Esophagus muscularis mucosa (tissue), 4 donors: Measurements from ENCODE around the gene CROCC. TPM values are rescaled to one million over a fixed set of nuclear protein-coding genes. Genes with fewer than 3 reads are reported as not detected.

ENCODE experiments used
- DNase-seq: peaks from one replicate; pipeline ENCODE4 v3.0.0-alpha.2; 2017; ENCODE audit errors: extremely low spot score
- H3K27ac ChIP-seq, 4 donors: fragments of 200-600 bp; sonication (generic); replicated peaks in 1 of 4; 1 replicate in 3 of 4; 2 replicates in 1 of 4; pipeline ENCODE4 v1.5.1; 2016 to 2019; ENCODE audit warnings: mild to moderate bottlenecking in 1 of 4
- H3K27me3 ChIP-seq, 4 donors: fragments of 200-600 bp; sonication (generic); one replicate each; pipeline versions ENCODE4 v1.5.1 to v1.6.0; 2016 to 2019
- H3K36me3 ChIP-seq, 4 donors: fragments of 200-600 bp; sonication (generic); one replicate each; pipeline ENCODE4 v1.5.1; 2016 to 2019
- H3K4me1 ChIP-seq, 4 donors: fragments of 200-600 bp; sonication (generic); one replicate each; pipeline ENCODE4 v1.5.1; 2016 to 2019
- H3K4me3 ChIP-seq, 4 donors: fragments of 200-600 bp; sonication (generic); 1 replicate in 2 of 4; 2 replicates in 2 of 4; pipeline ENCODE4 v1.5.1; 2016 to 2019; ENCODE audit warnings: mild to moderate bottlenecking in 4 of 4, moderate library complexity in 1 of 4
- H3K9me3 ChIP-seq, 4 donors: fragments of 200-600 bp; sonication (generic); 1 replicate in 3 of 4; 2 replicates in 1 of 4; pipeline ENCODE4 v1.5.1; 2016 to 2019
- EP300 ChIP-seq: sonication (generic); formaldehyde crosslinking; IDR thresholded peaks from one replicate; pipeline ENCODE4 v1.6.1; 2017; ENCODE audit warnings: antibody characterized with exemption
- POLR2A ChIP-seq: fragments of 450-650 bp; IDR thresholded peaks from one replicate; pipeline ENCODE4 v1.6.1; 2017; ENCODE audit warnings: antibody characterized with exemption, moderate library complexity, mild to moderate bottlenecking, low read depth
- POLR2AphosphoS5 ChIP-seq, 2 donors: sonication (generic); formaldehyde crosslinking; IDR thresholded peaks; one replicate each; pipeline ENCODE4 v1.6.1; 2017; ENCODE audit warnings: antibody characterized with exemption in 2 of 2
- WGBS: methylation state at CpG from one replicate; pipeline ENCODE4 v1.1.5; 2018; 5-methylcytosine and 5-hydroxymethylcytosine counted together
- intact Hi-C: fragments of 100-400 bp; cut with DNase I; formaldehyde crosslinking; loops from one replicate; pipeline ENCODE4 v1.15.1; 2023
- total RNA-seq, 4 donors: library from RNA; depleted of rRNA; stranded (reverse); fragments of >200 nt; gene quantifications; one replicate each; pipeline versions ENCODE4 v1.1.0 to v1.2.1, GENCODE V29; 2016
- TF ChIP-seq, protein P1 (sequence below), 3 experiments: fragments of 200-600 bp in 2 of 3; fragments of 450-650 bp in 1 of 3; sonication (generic) in 2 of 3; IDR thresholded peaks; one replicate each; pipeline ENCODE4 v1.5.1; 2017 to 2019; ENCODE audit warnings: antibody characterized with exemption in 3 of 3, mild to moderate bottlenecking in 2 of 3, moderate library complexity in 1 of 3

CROCC gene
- total RNA-seq, 4 donors from 2014 or later: 17.6 to 36.3 (median 23.0) TPM

- intact Hi-C loops: no loop called here
- Histone ChIP-seq H3K4me3 (peak overlapping the region in 1 of 4 donors; percentile 63), H3K9me3 (peaks cover 0 to 11% (median 0%) of the 10 kb centered on the region in 4 donors), H3K36me3 (no peaks in the 10 kb centered on the region), H3K4me1 (peaks cover 0 to 32% (median 29%) of the 10 kb centered on the region in 4 donors), H3K27me3 (no peaks in the 10 kb centered on the region), H3K27ac (peak overlapping the region; percentile 89 to 98 (median 94))
- TF ChIP-seq POLR2AphosphoS5 (IDR thresholded peaks at IDR 0.05): peak in 1 of 2 donors; percentile 11
- TF ChIP-seq, protein P1, sequence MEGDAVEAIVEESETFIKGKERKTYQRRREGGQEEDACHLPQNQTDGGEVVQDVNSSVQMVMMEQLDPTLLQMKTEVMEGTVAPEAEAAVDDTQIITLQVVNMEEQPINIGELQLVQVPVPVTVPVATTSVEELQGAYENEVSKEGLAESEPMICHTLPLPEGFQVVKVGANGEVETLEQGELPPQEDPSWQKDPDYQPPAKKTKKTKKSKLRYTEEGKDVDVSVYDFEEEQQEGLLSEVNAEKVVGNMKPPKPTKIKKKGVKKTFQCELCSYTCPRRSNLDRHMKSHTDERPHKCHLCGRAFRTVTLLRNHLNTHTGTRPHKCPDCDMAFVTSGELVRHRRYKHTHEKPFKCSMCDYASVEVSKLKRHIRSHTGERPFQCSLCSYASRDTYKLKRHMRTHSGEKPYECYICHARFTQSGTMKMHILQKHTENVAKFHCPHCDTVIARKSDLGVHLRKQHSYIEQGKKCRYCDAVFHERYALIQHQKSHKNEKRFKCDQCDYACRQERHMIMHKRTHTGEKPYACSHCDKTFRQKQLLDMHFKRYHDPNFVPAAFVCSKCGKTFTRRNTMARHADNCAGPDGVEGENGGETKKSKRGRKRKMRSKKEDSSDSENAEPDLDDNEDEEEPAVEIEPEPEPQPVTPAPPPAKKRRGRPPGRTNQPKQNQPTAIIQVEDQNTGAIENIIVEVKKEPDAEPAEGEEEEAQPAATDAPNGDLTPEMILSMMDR (IDR thresholded peaks at IDR 0.05): no peak
- no peak for DNase-seq
- WGBS: 77% methylated on average over 2 of the region's 2 CpGs
These were observed 18.7 kb upstream of the CROCC start for GRCh38 chr1:16903054-16903453.

DNA sequence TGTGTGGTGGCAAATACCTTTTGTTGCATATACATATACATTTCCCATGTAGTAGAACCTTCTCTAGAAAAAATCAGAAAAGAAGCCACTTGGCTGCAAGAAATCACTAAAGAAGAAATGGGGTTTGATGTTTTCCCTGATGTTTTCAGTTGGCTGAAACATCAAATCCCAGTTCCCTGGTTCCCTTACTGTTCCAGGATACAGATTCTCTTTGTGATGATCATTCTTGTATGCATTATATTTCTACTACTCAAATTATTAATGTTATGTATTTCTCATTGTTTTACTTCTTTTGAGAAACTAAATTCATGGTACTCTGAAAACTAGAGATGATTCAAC lies 18.3 kb upstream of the CROCC start:
- H3K36me3 ChIP-seq: no peaks in the 10 kb centered on the region
- no peaks in the 10 kb centered on the region for H3K27me3 ChIP-seq
- intact Hi-C loops: no loop called here
- H3K4me1 ChIP-seq: peaks cover 0 to 32% (median 29%) of the 10 kb centered on the region in 4 donors
- H3K27ac ChIP-seq: peak overlapping the region; percentile 89 to 98 (median 94)
- TF ChIP-seq POLR2A (no peak), EP300 (no peak), POLR2AphosphoS5 (IDR thresholded peaks at IDR 0.05) (no peak)
- TF ChIP-seq, protein P1 (IDR thresholded peaks at IDR 0.05): no peak
- H3K4me3 ChIP-seq: peak overlapping the region; percentile 60 to 64 (median 62)
- H3K9me3 ChIP-seq: peaks cover 0 to 11% (median 0%) of the 10 kb centered on the region in 4 donors
- no peak for DNase-seq

DNA sequence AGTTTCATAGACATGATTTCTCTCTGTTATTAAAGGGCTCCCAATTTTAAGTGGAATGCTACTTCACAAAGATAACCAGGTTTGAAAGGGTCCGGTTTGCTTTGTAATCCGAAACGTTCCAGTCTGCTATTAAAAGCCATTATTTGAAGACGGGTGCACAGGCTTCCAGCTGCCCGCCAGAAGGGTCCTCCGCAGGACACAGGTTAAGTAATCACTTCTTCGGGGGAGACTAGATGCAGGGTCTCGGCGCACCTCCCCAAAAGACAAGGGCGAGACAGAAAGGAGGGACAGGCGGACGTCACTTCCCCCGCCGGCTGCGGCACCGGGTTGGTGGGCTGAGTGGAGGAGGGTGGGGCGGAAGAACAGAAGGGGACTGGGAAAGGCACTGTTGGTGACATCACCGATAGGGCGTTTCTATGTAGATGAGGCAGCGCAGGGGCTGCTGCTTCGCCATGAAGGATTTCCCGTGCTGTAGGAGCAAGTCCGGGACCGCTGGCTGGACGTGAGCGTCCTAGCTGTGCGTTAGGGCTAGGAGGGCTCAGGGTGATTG lies 17.1 kb upstream of the CROCC start:
- no peaks in the 10 kb centered on the region for H3K27me3 ChIP-seq
- WGBS: under 1% methylated on average over 27 of the region's 27 CpGs
- peak overlapping the region; percentile 60 to 64 (median 62) for H3K4me3 ChIP-seq
- intact Hi-C loops: no loop called here
- peaks cover 0 to 32% (median 29%) of the 10 kb centered on the region in 4 donors for H3K4me1 ChIP-seq
- H3K9me3 ChIP-seq: peaks cover 0 to 11% (median 0%) of the 10 kb centered on the region in 4 donors
- peak; percentile 7 for TF ChIP-seq POLR2A
- TF ChIP-seq, protein P1 (IDR thresholded peaks at IDR 0.05): no peak
- peak; percentile 96 to 98 for TF ChIP-seq POLR2AphosphoS5 (IDR thresholded peaks at IDR 0.05)
- peak overlapping the region; percentile 89 to 98 (median 94) for H3K27ac ChIP-seq
- peak; percentile 100 for DNase-seq
- H3K36me3 ChIP-seq: no peaks in the 10 kb centered on the region

DNA sequence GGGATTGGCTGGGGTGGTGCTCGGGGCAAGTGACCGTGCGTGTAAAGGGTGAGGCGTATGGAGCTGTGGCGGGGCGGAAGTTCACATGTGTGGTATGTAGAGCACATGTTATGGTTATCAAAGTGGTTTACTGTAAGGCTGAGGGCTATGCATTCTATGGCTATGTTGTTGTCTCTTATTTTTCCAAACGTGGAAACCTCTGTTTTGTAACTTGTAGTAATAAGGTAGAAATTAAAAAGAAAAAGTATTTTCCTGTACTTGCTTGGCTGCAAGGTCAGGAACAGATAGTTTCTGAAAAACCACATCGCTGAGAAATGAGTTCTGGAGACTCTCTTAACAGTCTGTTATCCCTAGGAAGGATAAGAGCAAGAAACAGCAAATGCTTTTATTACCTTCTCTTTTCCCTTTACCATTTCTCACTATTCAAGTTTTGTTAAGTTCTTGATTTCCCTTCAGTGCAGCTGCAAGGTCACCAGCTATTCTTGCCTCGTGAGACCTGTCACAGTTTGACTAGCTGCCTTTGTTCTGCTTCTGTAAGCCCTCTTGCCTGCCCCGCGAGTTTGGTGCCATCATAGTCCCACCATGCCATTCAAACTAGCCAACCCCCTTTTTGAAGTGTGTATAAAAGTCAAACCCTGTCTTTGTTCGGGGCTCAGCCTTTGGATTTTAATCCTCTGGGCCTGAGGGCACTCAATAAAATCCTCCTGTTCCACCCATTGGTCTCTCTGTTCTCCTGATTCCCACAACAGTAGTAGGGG lies 16.4 kb upstream of the CROCC start:
- Histone ChIP-seq H3K27ac (peak overlapping the region; percentile 89 to 98 (median 94)), H3K9me3 (peaks cover 0 to 11% (median 0%) of the 10 kb centered on the region in 4 donors), H3K4me3 (peak overlapping the region; percentile 60 to 64 (median 62)), H3K4me1 (peaks cover 0 to 32% (median 29%) of the 10 kb centered on the region in 4 donors), H3K27me3 (no peaks in the 10 kb centered on the region), H3K36me3 (no peaks in the 10 kb centered on the region)
- TF ChIP-seq POLR2A (peak; percentile 99), POLR2AphosphoS5 (IDR thresholded peaks at IDR 0.05) (peak; percentile 56 to 100), EP300 (no peak)
- TF ChIP-seq, protein P1 (IDR thresholded peaks at IDR 0.05): no peak
- DNase-seq: no peak
- WGBS: 7% methylated on average over 12 of the region's 12 CpGs
- intact Hi-C loops: no loop called here
